ENCODE results near the gene FAM89B.

DNA sequence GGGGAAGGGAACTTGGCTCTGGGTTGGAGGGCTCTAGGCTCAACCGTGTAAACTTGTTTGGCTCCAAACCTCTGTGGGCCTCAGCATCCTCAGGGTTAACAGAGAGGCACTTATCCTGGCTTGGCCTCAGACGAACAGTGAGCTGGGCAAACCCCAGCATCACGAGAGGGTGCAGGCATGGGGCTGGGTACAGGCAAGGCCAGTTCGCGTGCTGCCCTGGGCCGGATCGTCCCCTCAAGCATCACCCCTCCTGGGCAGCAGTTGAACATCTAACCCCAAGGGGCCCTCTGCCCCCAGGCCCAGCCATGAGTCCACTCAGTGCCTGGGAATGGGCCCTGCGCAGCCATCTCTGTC lies 5.4 kb downstream of the FAM89B start:
- TF ChIP-seq EP300 (conservative IDR thresholded peaks at IDR 0.05; ENCODE audit: poor library complexity, severe bottlenecking) (no peak), CTCF (IDR thresholded peaks at IDR 0.05; ENCODE audit: poor library complexity, severe bottlenecking) (no peak), POLR2AphosphoS5 (IDR thresholded peaks at IDR 0.05) (no peak), MXI1 (conservative IDR thresholded peaks at IDR 0.05; ENCODE audit: poor library complexity, severe bottlenecking) (no peak), EZH2 (IDR thresholded peaks at IDR 0.05; ENCODE audit: borderline replicate concordance, insufficient read depth, low read length, poor library complexity, severe bottlenecking) (no peak), TAF1 (IDR thresholded peaks at IDR 0.05; ENCODE audit: low read depth) (no peak), RAD21 (conservative IDR thresholded peaks at IDR 0.05) (no peak), REST (IDR thresholded peaks at IDR 0.05; ENCODE audit: borderline replicate concordance) (no peak)

Data from neural cell (in vitro differentiated cells).